OCI-LY1 (cell line): ENCODE measurements around the gene ACAP3.

ENCODE experiments used
- H2AFZ ChIP-seq: fragments of 200-600 bp; sonication (generic), shearing (Covaris generic); 2 replicates; pipeline ENCODE4 v1.6.0; 2014; ENCODE audit warnings: antibody characterized with exemption, mild to moderate bottlenecking, low read length
- H3F3A ChIP-seq: fragments of 200-600 bp; sonication (generic), shearing (Covaris generic); 2 replicates; pipeline ENCODE4 v1.6.0; 2014; ENCODE audit warnings: mild to moderate bottlenecking, antibody characterized with exemption, low read length, moderate library complexity; ENCODE audit not compliant: insufficient read depth
- H3K27ac ChIP-seq: fragments of 200-600 bp; sonication (generic); 2 replicates; pipeline ENCODE4 v1.5.1; 2014; ENCODE audit warnings: low read length, mixed run types, mild to moderate bottlenecking, low read depth; ENCODE audit not compliant: poor library complexity, severe bottlenecking
- H3K27me3 ChIP-seq: fragments of 200-600 bp; sonication (generic); 2 replicates; pipeline ENCODE4 v1.6.0; 2014; ENCODE audit warnings: antibody characterized with exemption, mild to moderate bottlenecking, low read length, moderate library complexity; ENCODE audit not compliant: insufficient read depth
- H3K36me3 ChIP-seq: fragments of 200-600 bp; sonication (generic); 2 replicates; pipeline ENCODE4 v1.6.1; 2014; ENCODE audit warnings: mild to moderate bottlenecking, antibody characterized with exemption, low read length, moderate library complexity, mixed read lengths; ENCODE audit not compliant: insufficient read depth
- H3K4me1 ChIP-seq: fragments of 200-600 bp; sonication (generic); 2 replicates; pipeline ENCODE4 v1.5.1; 2014; ENCODE audit warnings: mild to moderate bottlenecking, low read length, moderate library complexity; ENCODE audit not compliant: insufficient read depth, severe bottlenecking
- H3K4me2 ChIP-seq: fragments of 200-600 bp; sonication (generic), shearing (Covaris generic); 2 replicates; pipeline ENCODE4 v1.6.1; 2014; ENCODE audit warnings: low read length
- H3K4me3 ChIP-seq: fragments of 200-600 bp; sonication (generic); 2 replicates; pipeline ENCODE4 v1.5.1; 2014; ENCODE audit warnings: low read length, low read depth, mild to moderate bottlenecking, mixed read lengths; ENCODE audit not compliant: poor library complexity, severe bottlenecking
- H3K79me2 ChIP-seq: fragments of 200-600 bp; shearing (Covaris generic); 2 replicates; pipeline ENCODE4 v1.6.1; 2016; ENCODE audit warnings: mixed run types, low read length, mixed read lengths; ENCODE audit not compliant: insufficient read depth
- H3K9ac ChIP-seq: fragments of 200-600 bp; sonication (generic), shearing (Covaris generic); 2 replicates; pipeline ENCODE4 v1.6.1; 2014; ENCODE audit warnings: mild to moderate bottlenecking, low read length, mixed read lengths
- H3K9me2 ChIP-seq: fragments of 200-600 bp; sonication (generic), shearing (Covaris generic); 2 replicates; pipeline ENCODE4 v1.6.1; 2014; ENCODE audit warnings: low read depth, mild to moderate bottlenecking, low read length, mixed read lengths
- H3K9me3 ChIP-seq: fragments of 200-600 bp; shearing (Covaris generic); 2 replicates; pipeline ENCODE4 v1.6.1; 2014; ENCODE audit warnings: low read length, mixed read lengths
- H4K20me1 ChIP-seq: fragments of 200-600 bp; sonication (generic), shearing (Covaris generic); 2 replicates; pipeline ENCODE4 v1.6.0; 2016; ENCODE audit warnings: mild to moderate bottlenecking, low read length; ENCODE audit not compliant: insufficient read depth
- EZH2 ChIP-seq: fragments of 200-600 bp; sonication (generic), shearing (Covaris generic); IDR thresholded peaks from 2 replicates; pipeline ENCODE4 v1.8.0; 2017; ENCODE audit warnings: borderline replicate concordance, mixed run types, mild to moderate bottlenecking, antibody characterized with exemption, low read length, moderate library complexity, mixed read lengths
- TF ChIP-seq, protein P1 (sequence below): fragments of 200-600 bp; sonication (generic), shearing (Covaris generic); IDR thresholded peaks from 2 replicates; pipeline ENCODE4 v1.5.1; 2017; ENCODE audit warnings: mild to moderate bottlenecking, antibody characterized with exemption, low read length, moderate library complexity, mixed read lengths

Gene ACAP3

GRCh38 chr1:1259540-1259939, 48.2 kb downstream of the ACAP3 start:
- no peaks in the 10 kb centered on the region for H3K27me3 ChIP-seq
- H4K20me1 ChIP-seq: no peaks in the 10 kb centered on the region
- no peaks in the 10 kb centered on the region for H3F3A ChIP-seq
- no peak overlapping the region for H3K9ac ChIP-seq
- H2AFZ ChIP-seq: no peak overlapping the region
- H3K79me2 ChIP-seq: no peaks in the 10 kb centered on the region
- H3K9me2 ChIP-seq: no peaks in the 10 kb centered on the region
- TF ChIP-seq, protein P1, sequence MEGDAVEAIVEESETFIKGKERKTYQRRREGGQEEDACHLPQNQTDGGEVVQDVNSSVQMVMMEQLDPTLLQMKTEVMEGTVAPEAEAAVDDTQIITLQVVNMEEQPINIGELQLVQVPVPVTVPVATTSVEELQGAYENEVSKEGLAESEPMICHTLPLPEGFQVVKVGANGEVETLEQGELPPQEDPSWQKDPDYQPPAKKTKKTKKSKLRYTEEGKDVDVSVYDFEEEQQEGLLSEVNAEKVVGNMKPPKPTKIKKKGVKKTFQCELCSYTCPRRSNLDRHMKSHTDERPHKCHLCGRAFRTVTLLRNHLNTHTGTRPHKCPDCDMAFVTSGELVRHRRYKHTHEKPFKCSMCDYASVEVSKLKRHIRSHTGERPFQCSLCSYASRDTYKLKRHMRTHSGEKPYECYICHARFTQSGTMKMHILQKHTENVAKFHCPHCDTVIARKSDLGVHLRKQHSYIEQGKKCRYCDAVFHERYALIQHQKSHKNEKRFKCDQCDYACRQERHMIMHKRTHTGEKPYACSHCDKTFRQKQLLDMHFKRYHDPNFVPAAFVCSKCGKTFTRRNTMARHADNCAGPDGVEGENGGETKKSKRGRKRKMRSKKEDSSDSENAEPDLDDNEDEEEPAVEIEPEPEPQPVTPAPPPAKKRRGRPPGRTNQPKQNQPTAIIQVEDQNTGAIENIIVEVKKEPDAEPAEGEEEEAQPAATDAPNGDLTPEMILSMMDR: no peak
- no peak for TF ChIP-seq EZH2
- peaks cover 14% of the 10 kb centered on the region for H3K4me1 ChIP-seq
- H3K4me3 ChIP-seq: no peak overlapping the region
- no peaks in the 10 kb centered on the region for H3K9me3 ChIP-seq
- H3K27ac ChIP-seq: peak overlapping the region; percentile 70
- H3K4me2 ChIP-seq: no peak overlapping the region
- H3K36me3 ChIP-seq: peaks cover 61% of the 10 kb centered on the region

GRCh38 chr1:1259119-1259488, 48.6 kb downstream of the ACAP3 start:
- Histone ChIP-seq H4K20me1 (no peaks in the 10 kb centered on the region), H3K27me3 (no peaks in the 10 kb centered on the region), H3K36me3 (peaks cover 65% of the 10 kb centered on the region), H3K4me2 (no peak overlapping the region), H2AFZ (no peak overlapping the region), H3K9me2 (no peaks in the 10 kb centered on the region), H3K9ac (no peak overlapping the region), H3F3A (no peaks in the 10 kb centered on the region), H3K79me2 (no peaks in the 10 kb centered on the region), H3K4me1 (peaks cover 14% of the 10 kb centered on the region), H3K4me3 (no peak overlapping the region), H3K27ac (no peak overlapping the region), H3K9me3 (no peaks in the 10 kb centered on the region)
- TF ChIP-seq EZH2: no peak
- TF ChIP-seq, protein P1: no peak

GRCh38 chr1:1256956-1257871, 50.5 kb downstream of the ACAP3 start:
- H3K27me3 ChIP-seq: no peaks in the 10 kb centered on the region
- no peak overlapping the region for H2AFZ ChIP-seq

More at GRCh38 chr1:1256956-1257871, 50.5 kb downstream of the ACAP3 start:
- no peaks in the 10 kb centered on the region for H4K20me1 ChIP-seq
- no peak overlapping the region for H3K4me3 ChIP-seq
- no peak overlapping the region for H3K4me2 ChIP-seq
- TF ChIP-seq EZH2: no peak
- TF ChIP-seq, protein P1: no peak
- peaks cover 63% of the 10 kb centered on the region for H3K36me3 ChIP-seq
- H3K27ac ChIP-seq: no peak overlapping the region
- H3K79me2 ChIP-seq: no peaks in the 10 kb centered on the region
- no peaks in the 10 kb centered on the region for H3K9me3 ChIP-seq
- H3K9me2 ChIP-seq: no peaks in the 10 kb centered on the region
- peaks cover 14% of the 10 kb centered on the region for H3K4me1 ChIP-seq
- H3K9ac ChIP-seq: no peak overlapping the region
- no peaks in the 10 kb centered on the region for H3F3A ChIP-seq
